M059J (cell line): ENCODE results near the gene GTF2A2. TPM values are rescaled to one million over a fixed set of nuclear protein-coding genes. Genes with fewer than 3 reads are reported as not detected.

Experiments
- DNase-seq: peaks from one replicate; pipeline ENCODE4 v3.0.0-alpha.2; 2012; ENCODE audit warnings: low read depth
- total RNA-seq: library from RNA; depleted of rRNA; stranded (reverse); fragments of >200 nt; shearing (Covaris generic); gene quantifications from 2 replicates; pipeline ENCODE4 v1.2.3, GENCODE V29; 2014; rRNA removed

Gene GTF2A2
- total RNA-seq, 1 experiment from 2014 or later: 80.8 TPM

DNA sequence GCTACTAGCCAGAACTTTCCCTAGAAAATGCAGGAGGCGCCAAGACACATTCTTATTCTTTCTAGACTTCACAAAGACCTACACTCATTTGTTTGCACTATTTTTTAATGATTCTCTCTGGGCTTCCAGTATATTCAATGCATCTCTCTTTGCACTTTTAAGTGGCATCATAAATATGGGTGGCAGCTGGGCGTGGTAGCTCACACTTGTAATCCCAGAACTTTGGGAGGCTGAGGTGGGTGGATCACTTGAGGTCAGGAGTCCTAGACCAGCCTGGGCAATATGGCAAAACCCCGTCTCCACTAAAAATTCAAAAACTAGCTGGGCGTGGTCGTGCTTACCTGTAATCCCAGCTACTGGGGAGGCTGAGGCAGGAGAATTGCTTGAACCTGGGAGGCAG is 51.3 kb downstream of the GTF2A2 start:
- no peak for DNase-seq

DNA sequence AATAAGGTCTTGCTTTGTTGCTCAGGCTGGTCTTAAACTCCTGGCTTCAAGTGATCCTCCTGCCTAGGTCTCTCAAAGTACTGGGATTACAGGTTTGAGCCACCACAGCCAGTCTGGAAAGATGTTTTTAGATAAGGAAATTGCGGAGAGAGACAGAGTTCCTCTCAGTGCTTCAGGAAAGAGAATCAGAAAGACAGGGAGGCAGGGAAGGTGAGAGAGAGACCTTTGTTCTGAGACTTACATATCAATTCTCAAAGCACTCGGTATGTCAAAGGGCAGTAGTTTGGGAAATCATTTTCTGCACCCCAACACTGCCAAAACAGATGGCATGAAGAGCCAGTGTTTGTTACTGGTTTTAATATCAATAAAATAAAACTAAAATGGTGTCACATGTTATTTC is 58.9 kb downstream of the GTF2A2 start:
- no peak for DNase-seq

DNA sequence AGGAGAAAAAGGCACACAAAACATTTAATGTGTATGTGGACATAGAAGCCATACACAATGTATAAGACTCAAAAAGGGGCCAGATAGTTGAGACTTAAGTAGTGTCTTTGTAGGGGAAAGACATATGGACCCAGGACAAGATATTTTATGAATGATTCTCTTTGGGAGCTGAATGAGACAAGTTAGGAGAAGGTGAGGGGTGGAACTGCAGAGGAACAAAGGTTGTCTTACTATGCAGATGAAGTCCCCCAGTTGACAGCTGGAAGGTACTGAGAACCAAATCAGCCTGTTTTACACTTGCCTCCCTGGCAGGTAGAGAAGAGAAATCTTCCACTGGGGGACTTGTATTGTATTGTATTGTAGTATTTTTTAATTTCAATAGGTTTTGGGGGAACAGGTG is 60.7 kb downstream of the GTF2A2 start:
- DNase-seq: no peak

DNA sequence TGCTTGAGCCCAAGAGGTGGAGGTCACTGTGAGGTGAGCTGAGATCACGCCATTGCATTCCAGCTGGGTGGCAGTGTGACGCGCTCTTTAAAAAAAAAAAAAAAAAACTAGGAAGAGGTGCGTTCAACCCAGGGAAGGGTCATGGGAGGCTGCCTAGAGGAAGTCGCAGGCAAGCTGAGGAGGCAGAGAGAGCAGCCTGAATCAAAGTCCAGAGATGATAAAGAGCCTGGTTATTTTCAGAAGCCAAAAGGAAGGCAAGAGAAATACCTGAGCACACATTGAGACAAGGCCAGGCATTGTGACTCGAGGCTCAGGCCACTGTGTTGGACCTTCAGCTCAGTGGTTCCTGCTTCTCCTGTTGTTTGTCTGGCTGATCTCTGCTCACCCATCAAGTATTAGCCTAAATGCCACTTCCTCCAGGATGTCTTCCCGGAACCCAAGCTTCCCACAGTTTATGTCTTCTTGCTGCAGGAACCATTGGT is 61.8 kb downstream of the GTF2A2 start:
- no peak for DNase-seq

DNA sequence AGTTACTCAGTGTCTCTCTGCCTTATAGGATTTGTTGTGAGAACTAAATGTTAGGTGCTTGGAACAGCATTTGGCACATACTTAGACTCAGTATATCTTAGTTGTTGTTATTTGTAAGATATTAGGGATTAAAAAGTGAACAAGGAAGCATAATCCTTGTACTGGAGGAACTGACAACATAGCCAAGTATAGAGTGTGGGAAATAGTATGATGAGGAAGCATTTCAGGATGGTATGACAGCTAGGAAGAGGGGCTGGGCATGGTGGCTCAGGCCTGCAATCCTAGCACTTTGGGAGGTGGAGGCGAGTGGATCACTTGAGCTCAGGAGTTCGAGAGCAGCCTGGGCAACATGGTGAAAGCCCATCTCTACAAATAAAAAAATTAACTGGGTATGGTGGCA is 62.3 kb downstream of the GTF2A2 start:
- no peak for DNase-seq

DNA sequence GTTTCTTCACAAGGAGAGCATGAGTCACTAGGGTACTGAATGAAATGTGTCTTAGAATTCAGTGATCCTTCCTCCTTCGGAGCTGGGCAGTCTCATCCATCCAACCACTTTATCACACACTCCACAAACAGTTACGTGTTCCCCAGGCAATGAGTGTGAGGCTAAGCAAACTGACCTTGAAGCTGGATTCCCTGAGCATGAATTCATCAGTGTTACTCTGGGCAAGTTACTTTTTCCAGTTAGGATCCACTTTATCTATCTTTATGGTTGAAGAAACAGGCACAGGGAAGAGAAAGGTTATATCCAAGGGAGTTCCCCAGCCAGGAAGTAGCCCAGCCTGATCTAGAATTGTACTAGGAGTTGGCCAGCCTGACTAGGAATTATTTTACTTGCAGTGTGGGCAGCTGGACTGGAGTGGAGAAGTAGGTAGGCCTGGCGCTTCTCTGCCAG is 62.8 kb downstream of the GTF2A2 start:
- peak; percentile 78 for DNase-seq

DNA sequence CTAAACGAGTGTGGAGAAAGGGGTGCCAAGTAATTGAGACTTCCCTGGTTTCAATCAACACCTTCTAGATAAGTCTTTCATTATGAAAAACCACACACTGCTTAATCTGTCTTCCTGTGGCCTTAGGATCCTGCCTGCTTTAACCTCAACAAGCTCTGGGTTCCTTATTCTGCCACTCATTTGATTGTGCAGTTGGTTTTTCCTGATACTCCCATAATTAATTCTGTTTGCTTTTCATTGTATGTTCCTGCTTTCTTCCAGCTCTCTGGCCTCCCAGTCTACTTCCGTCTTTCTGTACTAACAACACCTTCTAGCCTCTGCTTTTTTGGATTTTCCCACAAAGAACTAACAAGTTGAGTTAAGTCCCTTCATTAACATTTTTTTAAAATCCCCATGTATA is 66.0 kb downstream of the GTF2A2 start:
- DNase-seq: no peak

DNA sequence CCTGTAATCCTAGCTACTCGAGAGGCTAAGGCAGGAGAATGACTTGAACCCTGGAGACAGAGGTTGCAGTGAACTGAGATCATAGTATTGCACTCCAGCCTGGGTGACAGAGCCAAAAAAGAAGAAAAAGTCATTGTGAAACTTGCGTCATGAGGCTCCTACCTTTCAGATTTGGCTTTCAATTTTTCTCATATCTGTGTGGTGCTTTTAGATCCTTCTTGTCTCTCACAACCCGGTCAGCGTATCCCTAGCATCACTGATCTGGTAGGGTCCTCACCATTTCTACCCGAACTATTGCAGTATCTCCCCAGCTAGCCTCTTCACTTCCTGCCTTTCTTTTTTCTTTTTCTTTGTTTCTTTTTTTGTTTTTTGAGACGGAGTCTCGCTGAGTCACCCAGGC is 67.3 kb downstream of the GTF2A2 start:
- DNase-seq: no peak

Other genes with a start within 250 kb of the GTF2A2 start
- gene FAM81A, start 219.3 kb downstream of the GTF2A2 start, total RNA-seq: 1.1 and 3.3 TPM in 2 replicates
- gene GCNT3, start 45.7 kb downstream of the GTF2A2 start, total RNA-seq: 1.1 and 1.6 TPM in 2 replicates
- gene BNIP2, start 31.8 kb upstream of the GTF2A2 start, total RNA-seq: 95.3 and 115 TPM in 2 replicates